Measurements from ENCODE around the gene MRPL22.

DNA sequence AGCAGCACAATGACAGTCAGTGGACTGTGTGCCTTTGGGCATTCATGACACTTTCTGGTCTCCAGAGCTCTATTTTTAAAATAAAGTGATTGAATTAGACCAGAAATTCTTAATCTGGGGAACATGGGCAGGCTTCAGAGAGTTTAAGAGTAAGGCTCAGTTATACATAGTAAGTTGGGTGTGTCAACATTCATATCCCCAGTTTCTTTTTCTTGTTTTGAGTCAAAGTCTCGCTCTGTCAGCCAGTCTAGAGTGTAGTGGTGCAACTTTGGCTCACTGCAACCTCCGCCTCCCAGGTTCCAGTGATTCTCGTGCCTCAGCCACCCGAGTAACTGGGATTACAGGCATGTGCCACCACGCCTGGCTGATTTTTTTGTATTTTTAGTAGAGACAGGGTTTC lies 59.0 kb downstream of the MRPL22 start:
- TF ChIP-seq CTCF (IDR thresholded peaks at IDR 0.05) (no peak), POLR2A (IDR thresholded peaks at IDR 0.05) (no peak)
